Hematopoietic multipotent progenitor cell treated with erythropoietin and hydrocortisone succinate and interleukin-3 and kit ligand, for 6 days (in vitro differentiated cells): ENCODE measurements around the gene TUSC2.
"Not testable (repeated sequence)": the region's sequence is repeated elsewhere in the genome, so short reads cannot be mapped to it uniquely, and the experiment has no call there.

Experiments
- DNase-seq: peaks from one replicate; pipeline ENCODE4 v3.0.0-alpha.2; 2015

TUSC2 gene

GRCh38 chr3:50293079-50293801 is 34.8 kb downstream of the TUSC2 start:
- no peak for DNase-seq

DNA sequence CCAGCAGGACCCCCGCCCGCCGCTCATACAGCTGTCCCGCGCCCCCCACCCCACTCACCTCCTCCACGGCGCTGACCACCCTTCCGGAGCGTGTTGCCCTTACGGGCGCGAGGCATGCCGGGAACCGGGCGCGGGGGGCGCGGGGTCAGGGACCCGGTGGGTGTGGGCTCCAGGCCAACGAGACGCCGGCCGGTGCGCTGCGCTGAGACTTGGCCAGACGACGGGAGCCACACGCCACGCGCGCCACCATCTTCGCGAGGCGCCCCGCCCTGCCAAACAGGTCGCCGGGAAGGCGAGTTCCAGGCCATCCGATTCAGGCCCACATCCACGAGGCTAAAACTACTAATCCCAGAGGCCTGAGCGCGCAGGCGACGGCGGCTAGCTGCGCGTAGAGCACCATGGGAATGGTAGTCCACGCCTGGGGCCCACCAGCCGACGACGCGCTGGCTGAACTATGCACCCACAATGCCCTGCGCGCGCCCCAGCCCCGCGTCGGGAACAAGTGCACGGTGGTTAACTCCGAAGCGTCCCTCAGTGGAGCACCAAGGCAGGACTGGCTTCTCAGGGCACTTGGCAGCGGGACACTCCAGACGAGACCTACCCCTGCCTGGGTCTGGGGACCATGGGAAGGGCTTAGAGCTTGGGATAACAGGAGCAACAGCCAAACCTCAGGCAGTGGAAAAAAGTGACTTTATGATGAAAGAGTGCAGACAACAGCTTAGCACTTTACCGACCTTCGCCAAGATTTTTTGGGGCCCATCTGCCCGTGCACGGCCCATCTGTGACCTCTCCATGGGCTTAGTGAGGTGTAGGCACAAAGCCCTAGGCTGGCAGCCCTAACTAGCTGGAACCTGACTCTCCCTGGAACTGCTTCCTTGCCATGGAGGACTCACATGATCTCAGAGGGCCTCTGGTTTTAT is 35.6 kb downstream of the TUSC2 start, which contains the start of gene IFRD2:
Gene IFRD2, minus strand, starts transcription at position 271 of the 920 bp plus-strand sequence. Its CDS starts 155 bp downstream, at position 116.
- DNase-seq, result peak; percentile 99

- no peak for DNase-seq
Measured at GRCh38 chr3:50290161-50290641, 37.8 kb downstream of the TUSC2 start.

GRCh38 chr3:50289130-50289529 is 38.9 kb downstream of the TUSC2 start:
- no peak for DNase-seq

DNA sequence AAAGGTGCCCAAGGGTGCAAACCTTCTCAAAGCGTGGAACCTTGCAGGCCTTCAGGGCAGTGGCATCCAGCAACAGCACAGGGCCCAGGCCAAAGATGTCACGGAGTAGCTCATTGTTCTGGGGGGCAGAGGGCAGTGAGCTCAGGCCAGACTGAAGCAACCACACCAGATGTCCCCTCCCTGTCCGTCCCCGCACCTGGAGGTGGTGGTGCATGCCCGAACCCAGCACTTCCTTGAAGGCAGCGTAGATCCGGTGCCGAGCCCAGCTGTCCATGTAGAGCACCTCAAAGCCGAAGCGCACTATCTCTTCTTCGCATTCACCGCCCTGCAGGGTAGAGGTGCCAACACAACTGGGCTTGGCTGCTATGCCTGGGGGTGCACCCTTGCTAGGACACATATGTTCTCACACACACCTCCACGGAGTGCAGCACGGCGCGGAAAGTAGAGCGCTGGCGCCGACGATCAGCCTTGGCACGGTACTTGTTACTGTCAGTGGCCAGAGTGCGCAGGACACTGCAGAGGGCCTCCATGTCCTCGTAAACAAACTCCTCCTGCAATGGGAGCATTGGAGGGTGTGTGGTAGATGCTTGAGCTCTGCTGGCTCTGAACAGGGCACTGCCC is 39.5 kb downstream of the TUSC2 start:
- no peak for DNase-seq

- DNase-seq, result no peak
Measured at GRCh38 chr3:50287262-50287661, 40.8 kb downstream of the TUSC2 start.

DNA sequence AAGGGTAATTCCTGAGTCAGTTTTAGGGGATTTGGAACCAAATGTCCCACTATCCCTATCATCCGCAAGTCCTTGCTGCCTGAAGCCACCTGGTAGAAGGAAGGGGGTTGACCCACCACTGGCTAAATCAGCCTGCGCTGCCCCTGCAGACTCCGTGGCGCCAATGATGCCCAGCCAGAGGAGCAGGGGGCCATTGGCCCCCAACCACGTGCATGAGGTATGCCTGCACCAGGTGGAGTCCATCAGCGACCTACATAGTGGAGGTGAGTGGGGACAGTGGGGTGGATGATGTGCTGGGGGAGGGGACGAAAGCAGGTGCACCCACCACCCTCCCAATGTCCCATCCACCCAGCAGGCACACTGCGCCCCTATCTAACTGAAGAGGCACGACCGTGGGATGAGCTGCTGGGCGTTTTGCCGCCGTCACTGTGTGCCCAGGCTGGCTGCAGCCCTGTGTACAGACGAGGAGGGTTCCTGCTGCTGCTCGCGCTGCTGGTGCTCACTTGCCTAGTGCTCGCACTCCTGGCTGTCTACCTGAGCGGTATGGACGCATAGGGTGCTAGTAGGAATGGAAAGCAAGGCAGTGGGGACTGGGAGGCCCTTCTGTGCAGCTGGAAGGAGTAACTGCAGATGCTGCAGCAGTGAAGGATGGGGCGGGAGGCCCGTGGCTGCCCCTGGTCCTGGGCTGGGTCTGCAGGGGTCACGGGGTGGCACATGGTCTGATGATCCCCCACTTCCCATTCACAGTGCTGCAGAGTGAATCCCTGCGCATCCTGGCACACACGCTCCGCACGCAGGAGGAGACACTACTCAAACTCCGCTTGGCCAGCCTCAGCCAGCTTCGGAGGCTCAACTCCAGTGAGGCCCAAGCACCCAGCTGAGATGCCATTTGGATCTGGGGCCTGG is 41.4 kb downstream of the TUSC2 start:
- DNase-seq, result no peak

DNA sequence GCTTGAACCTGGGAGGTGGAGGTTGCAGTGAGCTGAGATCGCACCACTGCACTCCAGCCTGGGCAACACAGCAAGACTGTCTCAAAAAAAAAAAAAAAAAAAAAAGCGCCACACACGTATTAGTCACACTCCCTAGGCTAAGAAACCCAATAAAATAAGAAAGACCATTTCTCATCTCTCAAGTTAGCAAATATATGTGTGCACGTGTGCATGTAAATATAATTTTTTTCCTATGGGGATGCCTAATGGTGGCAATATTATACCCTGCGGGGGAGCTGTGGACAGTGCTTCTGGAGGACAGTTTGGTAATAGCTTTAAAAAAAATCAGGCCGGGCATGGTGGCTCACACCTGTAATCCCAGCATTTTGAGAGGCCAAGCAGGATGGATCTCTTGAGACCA is 43.9 kb downstream of the TUSC2 start:
- DNase-seq, result not testable (repeated sequence)

DNA sequence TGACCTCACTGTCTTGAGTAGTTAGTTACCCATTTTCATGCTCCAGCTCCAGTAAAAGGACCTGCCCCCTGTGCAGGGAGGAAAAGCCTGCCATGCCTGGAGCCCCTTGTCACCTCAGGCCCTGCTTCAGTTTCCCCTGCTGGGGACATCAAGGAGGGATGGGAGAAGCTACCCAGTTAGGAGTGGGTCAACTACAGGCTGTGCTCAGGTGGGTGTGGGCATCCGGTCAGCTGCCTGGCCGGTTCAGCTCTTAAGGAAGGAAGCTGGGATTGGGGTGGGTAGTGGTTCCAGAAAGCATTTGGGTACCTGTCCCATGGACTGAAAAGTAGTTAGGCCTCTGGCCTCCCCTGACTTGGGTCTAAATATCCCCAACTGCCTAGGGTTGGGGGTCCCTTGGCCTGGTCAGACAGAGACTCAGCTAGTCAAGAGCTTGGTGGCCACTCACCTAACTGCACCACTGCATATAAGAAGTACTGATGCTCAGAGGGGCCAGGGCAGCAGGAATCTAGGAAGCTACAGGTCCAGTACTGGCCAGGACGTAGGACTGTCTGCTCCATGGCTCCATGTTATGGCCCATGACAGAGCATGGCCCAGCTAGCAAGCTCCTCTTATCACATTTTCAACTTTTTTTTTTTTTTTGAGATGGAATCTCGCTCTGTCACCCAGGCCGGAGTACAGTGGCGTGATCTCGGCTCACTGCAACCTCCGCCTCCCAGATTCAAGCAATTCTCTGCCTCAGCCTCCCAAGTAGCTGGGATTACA is 48.6 kb downstream of the TUSC2 start:
- no peak for DNase-seq

DNA sequence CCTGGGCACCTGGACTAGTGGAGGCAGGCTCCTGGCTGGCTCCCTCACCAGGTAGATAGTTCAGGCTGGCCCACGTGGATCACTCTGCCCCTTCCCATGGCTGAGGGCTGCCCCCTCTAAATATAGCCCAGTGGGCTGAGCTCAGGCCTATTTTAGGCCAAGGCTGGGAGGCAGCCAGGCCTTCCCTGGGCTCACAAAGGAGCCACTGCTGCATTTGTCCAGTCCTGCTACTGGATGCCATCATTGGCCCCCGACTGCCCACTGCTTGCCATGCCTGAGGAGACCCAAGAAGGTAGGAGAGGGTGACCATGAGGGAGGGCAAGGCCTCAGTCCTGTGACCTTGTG is 49.2 kb downstream of the TUSC2 start, which contains the start of gene LSMEM2:
Gene LSMEM2, plus strand, starts transcription at position 208 of the 345 bp plus-strand sequence. Its CDS starts 27 bp downstream, at position 235.
- DNase-seq, result no peak

GRCh38 chr3:50278123-50278879 is 49.7 kb downstream of the TUSC2 start:
- DNase-seq, result no peak

GRCh38 chr3:50276762-50277101 is 51.3 kb downstream of the TUSC2 start:
- DNase-seq, result no peak

GRCh38 chr3:50275996-50276761 is 51.8 kb downstream of the TUSC2 start:
- peak; percentile 61 for DNase-seq

DNA sequence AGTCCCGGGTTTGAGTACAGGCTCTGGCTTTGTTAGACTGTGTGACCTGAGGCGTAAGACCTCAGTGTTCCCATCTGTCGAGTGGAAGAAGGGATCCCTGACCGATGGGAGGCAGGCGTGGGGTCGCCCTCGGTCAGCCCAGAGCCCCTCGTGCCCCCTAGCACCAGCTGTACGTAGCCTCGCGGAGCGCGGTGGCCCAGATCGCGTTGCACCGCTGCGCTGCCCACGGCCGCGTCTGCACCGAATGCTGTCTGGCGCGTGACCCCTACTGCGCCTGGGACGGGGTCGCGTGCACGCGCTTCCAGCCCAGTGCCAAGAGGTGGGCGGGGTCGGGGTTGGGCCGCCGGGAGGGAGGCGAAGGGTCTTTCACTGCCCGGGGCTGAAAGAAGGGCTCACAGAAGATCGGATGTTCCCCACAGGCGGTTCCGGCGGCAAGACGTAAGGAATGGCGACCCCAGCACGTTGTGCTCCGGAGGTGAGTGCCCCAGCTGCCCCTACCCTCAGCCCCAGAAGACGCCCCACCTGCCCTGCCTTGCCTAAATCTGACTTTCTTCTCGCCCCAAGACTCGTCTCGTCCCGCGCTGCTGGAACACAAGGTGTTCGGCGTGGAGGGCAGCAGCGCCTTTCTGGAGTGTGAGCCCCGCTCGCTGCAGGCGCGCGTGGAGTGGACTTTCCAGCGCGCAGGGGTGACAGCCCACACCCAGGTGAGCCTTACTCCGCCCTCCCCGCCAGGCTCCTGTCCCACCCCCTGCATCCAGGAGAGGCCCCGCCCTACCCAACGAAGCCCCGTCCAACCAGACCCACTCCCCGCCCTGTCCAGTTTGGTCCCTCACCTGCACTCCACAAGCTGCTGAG is 52.7 kb downstream of the TUSC2 start:
- no peak for DNase-seq
